H1 (cell line): ENCODE data around the gene LDLRAD3. TPM values are rescaled to one million over a fixed set of nuclear protein-coding genes. Genes with fewer than 3 reads are reported as not detected.

ENCODE experiments used
- CTCF ChIA-PET: fragments of 300-600 bp; sonication (Branson Sonifier 250); formaldehyde crosslinking; loops from one replicate; lab custom pipeline; 2021; ENCODE audit not compliant: partially characterized antibody; lab: Charles Lee
- POLR2A ChIA-PET: fragments of 300-600 bp; sonication (Branson Sonifier 250); formaldehyde crosslinking; loops from one replicate; lab custom pipeline; 2021; ENCODE audit warnings: inconsistent platforms; ENCODE audit not compliant: partially characterized antibody; lab: Charles Lee
- DNase-seq, 2 experiments: peaks; one replicate each; pipeline versions ENCODE4 v3.0.0 to v3.0.0-alpha.2; 2010 to 2022; ENCODE audit warnings: low spot score in 2 of 2, low read depth in 1 of 2, mixed read lengths in 1 of 2
- FAIRE-seq: peaks from 2 replicates; lab custom pipeline; 2011; peaks lifted over from hg19 to GRCh38; lab: Jason Lieb, UNC
- H2AFZ ChIP-seq: 2 replicates; pipeline ENCODE4 v1.8.1; 2012; ENCODE audit warnings: low read length, inconsistent platforms
- H2AK5ac ChIP-seq: 2 replicates; pipeline ENCODE4 v1.6.1; 2013; ENCODE audit warnings: low read depth, low read length
- H2BK120ac ChIP-seq: replicated peaks from 2 replicates; pipeline ENCODE3; 2013; ENCODE audit warnings: low read depth, low read length, inconsistent platforms
- H2BK12ac ChIP-seq: 2 replicates; pipeline ENCODE4 v1.6.1; 2013; ENCODE audit warnings: low read depth, low read length
- H2BK15ac ChIP-seq: 2 replicates; pipeline ENCODE4 v1.6.1; 2013; ENCODE audit warnings: low read length
- H2BK20ac ChIP-seq: 2 replicates; pipeline ENCODE4 v1.6.1; 2013; ENCODE audit warnings: low read length
- H2BK5ac ChIP-seq: 2 replicates; pipeline ENCODE4 v1.6.1; 2013; ENCODE audit warnings: low read depth, low read length
- H3K14ac ChIP-seq: 2 replicates; pipeline ENCODE4 v1.6.1; 2013; ENCODE audit warnings: inconsistent platforms; ENCODE audit not compliant: insufficient read length
- H3K18ac ChIP-seq: 2 replicates; pipeline ENCODE4 v1.6.1; 2013; ENCODE audit warnings: low read length; ENCODE audit errors: extremely low read depth
- H3K23ac ChIP-seq: 2 replicates; pipeline ENCODE4 v1.6.1; 2013; ENCODE audit warnings: inconsistent platforms; ENCODE audit not compliant: insufficient read length
- H3K23me2 ChIP-seq: 2 replicates; pipeline ENCODE4 v1.6.1; 2013; ENCODE audit warnings: low read depth, low read length
- H3K27ac ChIP-seq: 2 replicates; pipeline ENCODE4 v1.6.1; 2011; ENCODE audit warnings: low read depth, low read length, inconsistent platforms
- H3K27me3 ChIP-seq, 4 experiments: replicated peaks in 1 of 4; 1 replicate in 1 of 4; 2 replicates in 3 of 4; pipeline versions ENCODE4 v1.6.1 to v1.8.1; 2011 to 2013; ENCODE audit warnings: low read length in 3 of 4, mild to moderate bottlenecking in 3 of 4, inconsistent platforms in 2 of 4, mixed read lengths in 2 of 4, moderate library complexity in 1 of 4; ENCODE audit not compliant: control insufficient read depth in 3 of 4, insufficient read depth in 3 of 4; ENCODE audit errors: extremely low read depth in 1 of 4
- H3K36me3 ChIP-seq, 4 experiments: 2 replicates each; pipeline versions ENCODE4 v1.6.1 to v1.8.1; 2011 to 2013; ENCODE audit warnings: mild to moderate bottlenecking in 4 of 4, low read length in 3 of 4, moderate library complexity in 2 of 4, control low read depth in 1 of 4, inconsistent platforms in 1 of 4; ENCODE audit not compliant: insufficient read depth in 4 of 4, control insufficient read depth in 2 of 4
- H3K4ac ChIP-seq: replicated peaks from 2 replicates; pipeline ENCODE3; 2013; ENCODE audit warnings: low read length, low read depth, mixed read lengths, inconsistent platforms; ENCODE audit not compliant: insufficient read length
- H3K4me1 ChIP-seq, 4 experiments: replicated peaks in 1 of 4; 1 replicate in 1 of 4; 2 replicates in 3 of 4; pipeline versions ENCODE4 v1.6.1 to v1.8.1; 2011 to 2013; ENCODE audit warnings: low read length in 3 of 4, inconsistent platforms in 2 of 4, mixed read lengths in 1 of 4; ENCODE audit not compliant: insufficient read depth in 4 of 4, control insufficient read depth in 3 of 4
- H3K4me2 ChIP-seq, 2 experiments: 2 replicates each; pipeline versions ENCODE4 v1.6.1 to v1.8.1; 2011 to 2013; ENCODE audit warnings: low read depth in 2 of 2, low read length in 2 of 2, control low read depth in 1 of 2, inconsistent platforms in 1 of 2, mild to moderate bottlenecking in 1 of 2; ENCODE audit not compliant: insufficient read depth in 1 of 2
- H3K4me3 ChIP-seq, 4 experiments: fragments of 200-600, 300-600 bp in 1 of 4; sonication (generic), shearing (Covaris generic), sonication (Bioruptor Twin) in 1 of 4; 2 replicates each; pipeline versions ENCODE4 v1.5.1 to v1.8.1; 2011 to 2016; ENCODE audit warnings: low read length in 4 of 4, low read depth in 3 of 4, control low read depth in 2 of 4, inconsistent platforms in 2 of 4, mild to moderate bottlenecking in 2 of 4, mixed read lengths in 1 of 4, moderate library complexity in 1 of 4; ENCODE audit not compliant: insufficient read depth in 2 of 4; ENCODE audit errors: extremely low read depth in 1 of 4
- H3K56ac ChIP-seq: replicated peaks from 2 replicates; pipeline ENCODE3; 2013; ENCODE audit warnings: low read depth, mild to moderate bottlenecking, mixed read lengths, low read length, inconsistent platforms; ENCODE audit not compliant: insufficient read length
- H3K79me1 ChIP-seq: 2 replicates; pipeline ENCODE4 v1.6.1; 2013; ENCODE audit warnings: low read depth, low read length, control low read depth
- H3K79me2 ChIP-seq, 2 experiments: 2 replicates each; pipeline versions ENCODE4 v1.6.1 to v1.8.1; 2012 to 2013; ENCODE audit warnings: low read length in 2 of 2, mild to moderate bottlenecking in 2 of 2, inconsistent platforms in 1 of 2; ENCODE audit not compliant: insufficient read depth in 2 of 2, control insufficient read depth in 1 of 2
- H3K9ac ChIP-seq, 4 experiments: replicated peaks in 1 of 4; 1 replicate in 1 of 4; 2 replicates in 3 of 4; pipeline versions ENCODE4 v1.6.1 to v1.8.1; 2011 to 2013; ENCODE audit warnings: low read depth in 3 of 4, low read length in 3 of 4, control low read depth in 2 of 4, mild to moderate bottlenecking in 2 of 4, moderate library complexity in 2 of 4, inconsistent platforms in 1 of 4; ENCODE audit errors: extremely low read depth in 1 of 4
- H3K9me3 ChIP-seq, 2 experiments: 2 replicates each; pipeline versions ENCODE4 v1.6.1 to v1.8.1; 2012 to 2013; ENCODE audit warnings: mild to moderate bottlenecking in 2 of 2, moderate library complexity in 2 of 2, control low read depth in 1 of 2, inconsistent platforms in 1 of 2, low read depth in 1 of 2, low read length in 1 of 2, mixed read lengths in 1 of 2; ENCODE audit not compliant: insufficient read depth in 2 of 2
- H4K20me1 ChIP-seq, 2 experiments: replicated peaks in 1 of 2; 2 replicates each; pipeline versions ENCODE3 to v1.8.1; 2011 to 2013; ENCODE audit warnings: inconsistent platforms in 2 of 2, low read length in 2 of 2, mild to moderate bottlenecking in 1 of 2; ENCODE audit not compliant: insufficient read depth in 2 of 2, control insufficient read depth in 1 of 2
- H4K5ac ChIP-seq: 2 replicates; pipeline ENCODE4 v1.6.1; 2013; ENCODE audit warnings: low read length, low read depth, mixed read lengths, inconsistent platforms; ENCODE audit not compliant: insufficient read length
- H4K8ac ChIP-seq: 2 replicates; pipeline ENCODE4 v1.8.0; 2013; ENCODE audit warnings: mild to moderate bottlenecking, moderate library complexity, low read length, inconsistent platforms; ENCODE audit not compliant: insufficient read depth; ENCODE audit errors: extremely low read depth
- H4K91ac ChIP-seq: replicated peaks from 2 replicates; pipeline ENCODE3; 2013; ENCODE audit warnings: low read length, mixed read lengths, inconsistent platforms; ENCODE audit not compliant: insufficient read length
- ASH2L ChIP-seq: fragments of 200-600, 300-600 bp; sonication (generic); IDR thresholded peaks from one replicate; pipeline ENCODE4 v1.7.1; 2017; ENCODE audit warnings: low read length
- SAP30 ChIP-seq: fragments of 300-600 bp; sonication (generic); IDR thresholded peaks from 2 replicates; pipeline ENCODE4 v1.7.1; 2012; ENCODE audit warnings: low read length, moderate library complexity, mild to moderate bottlenecking, inconsistent platforms; ENCODE audit not compliant: insufficient read depth, insufficient replicate concordance
- WGBS, 2 experiments: shearing (Covaris generic) in 1 of 2; methylation state at CpG; one replicate each; pipeline versions ENCODE4 v1.1.6 to v1.1.7; 2013 to 2015; ENCODE audit warnings: low lambda C conversion rate in 2 of 2, mixed read lengths in 2 of 2, inconsistent platforms in 1 of 2, low coverage in 1 of 2, missing lambda C conversion rate in 1 of 2; ENCODE audit not compliant: insufficient replicate concordance in 2 of 2, insufficient coverage in 1 of 2, insufficient read length in 1 of 2; ENCODE audit errors: extremely low coverage in 1 of 2, missing lambda C conversion rate in 1 of 2; 5-methylcytosine and 5-hydroxymethylcytosine counted together
- polyA plus RNA-seq, 7 experiments: library from polyadenylated mRNA; depleted of rRNA in 3 of 7; stranded (reverse) in 5 of 7; unstranded in 2 of 7; fragments of >200 nt in 5 of 7; fragments of 200-250 nt in 2 of 7; gene quantifications; 1 replicate in 5 of 7; 2 replicates in 1 of 7; 4 replicates in 1 of 7; pipeline versions ENCODE4 v1.2.1 to v1.2.3, GENCODE V29; 2011 to 2013; ENCODE audit warnings: missing spikeins in 2 of 7, mixed read lengths in 2 of 7
- total RNA-seq: library from RNA; stranded (reverse); fragmentation: NEBNext Ultra II Directional; extraction: Animal tissue kit (Norgen Biotek cat#: 25700); gene quantifications from 2 replicates; pipeline ENCODE4 v1.2.1, GENCODE V29; 2021

The LDLRAD3 gene
- total and polyA plus RNA-seq, 2 of the 8 experiments (the other 6 are each of a cell fraction or from before 2014, with no cell fraction given), result 18.6 to 22.8 TPM

- Histone ChIP-seq H3K79me2 (peaks cover 0 to 4% of the 10 kb centered on the region in 2 experiments; a peak in 1 of 4 replicates), H3K14ac (no peak overlapping the region), H3K9ac (no peak overlapping the region), H2AK5ac (no peak overlapping the region), H4K8ac (no peak overlapping the region), H3K56ac (no peak overlapping the region), H3K4me1 (peaks cover 0 to 9% (median 3%) of the 10 kb centered on the region in 4 experiments; a peak in 3 of 7 replicates), H2BK5ac (no peak overlapping the region), H2BK20ac (no peak overlapping the region), H4K20me1 (no peaks in the 10 kb centered on the region), H3K23me2 (no peaks in the 10 kb centered on the region), H3K23ac (no peak overlapping the region), H4K5ac (no peak overlapping the region), H2BK12ac (no peak overlapping the region), H2BK15ac (no peak overlapping the region; the same call in 1 of the 2 replicates), H3K4me2 (no peak overlapping the region), H4K91ac (no peak overlapping the region), H3K27ac (no peak overlapping the region), H3K4me3 (no peak overlapping the region), H3K27me3 (peaks cover 0 to 2% (median 0%) of the 10 kb centered on the region in 4 experiments; a peak in 1 of 7 replicates), H3K79me1 (no peaks in the 10 kb centered on the region), H3K36me3 (peaks cover 0 to 8% (median 2%) of the 10 kb centered on the region in 4 experiments; a peak in 3 of 8 replicates), H3K18ac (no peak overlapping the region), H2AFZ (no peak overlapping the region), H2BK120ac (no peak overlapping the region), H3K9me3 (peaks cover 3 to 6% of the 10 kb centered on the region in 2 experiments; a peak in 3 of 4 replicates), H3K4ac (no peak overlapping the region)
- ChIA-PET CTCF (interaction anchor here (4.0 kb wide), 1 partner anchor 8 kb away, joined by 25 read pairs; no protein-coding TSS in a partner anchor), POLR2A (interaction anchor here (1.8 kb wide), 1 partner anchor 10 kb away, joined by 4 read pairs; no protein-coding TSS in a partner anchor)
- WGBS, 2 experiments, result 80% methylated on average over 3 of the region's 3 CpGs; no CpG with 5 or more reads in 1 of the 2 experiments
- FAIRE-seq (no peak), DNase-seq (no peak)
- TF ChIP-seq SAP30 (no peak), ASH2L (no peak)
These were observed 195.9 kb downstream of the LDLRAD3 start for GRCh38 chr11:36139767-36140166.
